K562 (cell line): ENCODE results near the gene SCLY. TPM values are rescaled to one million over a fixed set of nuclear protein-coding genes. Genes with fewer than 3 reads are reported as not detected.

Source experiments
- ATAC-seq: fragments of 200-7000 bp; cut with Tn5 transposase; 3 replicates; pipeline ENCODE4 v1.9.1; 2020; ENCODE audit warnings: moderate library complexity
- BruUV-seq: library from RNA; stranded (reverse); fragments of 400-500 nt; replicated peaks from 2 replicates; lab custom pipeline; 2021; lab: Mats Ljungman, UMichigan
- CTCF ChIA-PET: fragments of 300-600 bp; formaldehyde crosslinking; extraction: SDS; loops from one replicate; lab custom pipeline; 2021; ENCODE audit warnings: low intra/inter-chr PET ratio; lab: Yijun Ruan, JAX
- POLR2A ChIA-PET: fragments of 300-600, 350-650 bp; sonication (Branson Sonifier 250); formaldehyde crosslinking; extraction: SDS; loops from one replicate; lab custom pipeline; 2021; ENCODE audit warnings: antibody characterized with exemption, inconsistent platforms; lab: Yijun Ruan, JAX
- DNase-seq, 4 experiments: peaks; one replicate each; pipeline versions ENCODE4 v3.0.0 to v3.0.0-alpha.2; 2011 to 2018; ENCODE audit warnings: low spot score in 3 of 4, mixed read lengths in 3 of 4; ENCODE audit errors: extremely low read depth in 1 of 4
- FAIRE-seq: peaks from 2 replicates; lab custom pipeline; 2011; peaks lifted over from hg19 to GRCh38; lab: Jason Lieb, UNC
- H2AFZ ChIP-seq: 2 replicates; pipeline ENCODE4 v1.6.0; 2011; ENCODE audit warnings: low read depth, low read length, control low read depth, inconsistent platforms
- H3K27ac ChIP-seq: fragments of 200-600 bp; 3 replicates; pipeline ENCODE4 v1.8.0; 2011; ENCODE audit warnings: low read depth, mild to moderate bottlenecking, control low read depth, inconsistent platforms, low read length, moderate library complexity, mixed read lengths; ENCODE audit errors: extremely low read depth
- H3K27me3 ChIP-seq, 2 experiments: fragments of 300-600 bp in 1 of 2; 2 replicates in 1 of 2; 3 replicates in 1 of 2; pipeline versions ENCODE4 v1.6.0 to v1.8.0; 2011; ENCODE audit warnings: inconsistent platforms in 2 of 2, low read length in 2 of 2, mild to moderate bottlenecking in 1 of 2, mixed read lengths in 1 of 2, moderate library complexity in 1 of 2; ENCODE audit not compliant: control insufficient read depth in 2 of 2, insufficient read depth in 2 of 2
- H3K36me3 ChIP-seq: fragments of 300-600 bp; 3 replicates; pipeline ENCODE4 v1.8.0; 2011; ENCODE audit warnings: mild to moderate bottlenecking, low read length, inconsistent platforms; ENCODE audit not compliant: control insufficient read depth, insufficient read depth
- H3K4me1 ChIP-seq, 2 experiments: fragments of 200-600 bp in 1 of 2; replicated peaks in 1 of 2; 2 replicates in 1 of 2; 3 replicates in 1 of 2; pipeline versions ENCODE4 v1.5.1 to v1.8.0; 2011; ENCODE audit warnings: inconsistent platforms in 2 of 2, low read length in 2 of 2, mild to moderate bottlenecking in 1 of 2, mixed read lengths in 1 of 2, moderate library complexity in 1 of 2; ENCODE audit not compliant: control insufficient read depth in 2 of 2, insufficient read depth in 2 of 2
- H3K4me2 ChIP-seq: 2 replicates; pipeline ENCODE4 v1.6.1; 2011; ENCODE audit warnings: low read length, control low read depth, inconsistent platforms, mixed read lengths; ENCODE audit not compliant: insufficient read depth
- H3K4me3 ChIP-seq: fragments of 200-600 bp; sonication (generic), shearing (Covaris generic); 2 replicates; pipeline ENCODE4 v1.5.1; 2016; ENCODE audit warnings: control low read depth, inconsistent platforms
- H3K79me2 ChIP-seq: fragments of 200-600 bp; 3 replicates; pipeline ENCODE4 v1.8.0; 2011; ENCODE audit warnings: low read length, inconsistent platforms; ENCODE audit not compliant: control insufficient read depth, insufficient read depth
- H3K9ac ChIP-seq, 2 experiments: 2 replicates each; pipeline versions ENCODE4 v1.6.0 to v1.6.1; 2011; ENCODE audit warnings: low read depth in 2 of 2, low read length in 2 of 2, control low read depth in 1 of 2, inconsistent platforms in 1 of 2, mild to moderate bottlenecking in 1 of 2, mixed read lengths in 1 of 2; ENCODE audit not compliant: insufficient read depth in 1 of 2
- H3K9me1 ChIP-seq: one replicate; pipeline ENCODE4 v1.6.0; 2011; ENCODE audit warnings: inconsistent platforms, mild to moderate bottlenecking, low read length, moderate library complexity; ENCODE audit not compliant: control insufficient read depth, insufficient read depth
- H3K9me3 ChIP-seq: replicated peaks from 2 replicates; pipeline ENCODE4 v1.5.1; 2011; ENCODE audit warnings: low read depth, low read length, inconsistent platforms; ENCODE audit not compliant: control insufficient read depth, insufficient read depth
- H4K20me1 ChIP-seq: replicated peaks from 2 replicates; pipeline ENCODE4 v1.6.1; 2011; ENCODE audit warnings: low read length, inconsistent platforms, mixed read lengths; ENCODE audit not compliant: control insufficient read depth, insufficient read depth
- NR2C2 ChIP-seq, 2 experiments: fragments of 200-800 bp in 1 of 2; sonication (Bioruptor generic) in 1 of 2; sonication (generic) in 1 of 2; formaldehyde crosslinking in 1 of 2; IDR thresholded peaks; 2 replicates each; pipeline versions ENCODE4 v1.6.1 to v1.8.0; 2016 to 2022; ENCODE audit warnings: mild to moderate bottlenecking in 1 of 2, missing compliant biosample characterization in 1 of 2, missing genetic modification characterization in 1 of 2, missing genetic modification reagents in 1 of 2
- RFX7 ChIP-seq: fragments of 250-450 bp; sonication (Bioruptor Pico); IDR thresholded peaks from 2 replicates; pipeline ENCODE4 v1.5.1; 2021; ENCODE audit warnings: mild to moderate bottlenecking
- TOE1 ChIP-seq, 2 experiments: fragments of 450-650 bp in 1 of 2; sonication (generic) in 1 of 2; formaldehyde crosslinking in 1 of 2; IDR thresholded peaks; 2 replicates each; pipeline versions ENCODE4 v1.7.1 to v1.8.0; 2016 to 2022; ENCODE audit warnings: borderline replicate concordance in 2 of 2, mild to moderate bottlenecking in 2 of 2, antibody characterized with exemption in 1 of 2, inconsistent platforms in 1 of 2, low read depth in 1 of 2, missing genetic modification reagents in 1 of 2, moderate library complexity in 1 of 2
- WGBS: fragments of 100-300 bp; shearing (Covaris generic); methylation state at CpG from one replicate; pipeline ENCODE4 v1.1.6; 2016; ENCODE audit warnings: low coverage, mixed read lengths; ENCODE audit not compliant: insufficient coverage; ENCODE audit errors: missing lambda C conversion rate; 5-methylcytosine and 5-hydroxymethylcytosine counted together
- in situ Hi-C: fragments of 300-500 bp; cut with MboI; formaldehyde crosslinking; loops from 4 replicates; pipeline ENCODE4 v1.15.0; 2018; ENCODE audit warnings: inconsistent platforms, mixed read lengths
- intact Hi-C: fragments of 100-400 bp; cut with micrococcal nuclease; formaldehyde crosslinking; loops from 2 replicates; pipeline ENCODE4 v1.14.2; 2022
- polyA plus RNA-seq, 8 experiments: library from polyadenylated mRNA; depleted of rRNA in 4 of 8; stranded (reverse) in 5 of 8; unstranded in 3 of 8; fragments of >200 nt; fragmentation: Nextera tagmentation in 2 of 8; fragmentation: Illumina TruSeq in 1 of 8; extraction: Ambion mirVana in 2 of 8; extraction: Trizol in 1 of 8; gene quantifications; 2 replicates each; pipeline versions ENCODE4 v1.2.1 to v1.2.3, GENCODE V29; 2011 to 2014; ENCODE audit warnings: inconsistent platforms in 1 of 8, missing spikeins in 1 of 8
- total RNA-seq, 7 experiments: library from RNA; depleted of rRNA in 6 of 7; stranded (reverse); fragments of >200 nt in 6 of 7; fragmentation: Illumina TruSeq in 2 of 7; extraction: Trizol in 2 of 7; gene quantifications; 2 replicates each; pipeline versions ENCODE4 v1.2.1 to v1.2.3, GENCODE V29; 2011 to 2021; ENCODE audit warnings: low replicate concordance in 1 of 7

SCLY gene
- total and polyA plus RNA-seq, 9 of the 15 experiments (the other 6 are each of a cell fraction or from before 2014, with no cell fraction given) = 2.6 to 32.2 (median 21.1) TPM

DNA sequence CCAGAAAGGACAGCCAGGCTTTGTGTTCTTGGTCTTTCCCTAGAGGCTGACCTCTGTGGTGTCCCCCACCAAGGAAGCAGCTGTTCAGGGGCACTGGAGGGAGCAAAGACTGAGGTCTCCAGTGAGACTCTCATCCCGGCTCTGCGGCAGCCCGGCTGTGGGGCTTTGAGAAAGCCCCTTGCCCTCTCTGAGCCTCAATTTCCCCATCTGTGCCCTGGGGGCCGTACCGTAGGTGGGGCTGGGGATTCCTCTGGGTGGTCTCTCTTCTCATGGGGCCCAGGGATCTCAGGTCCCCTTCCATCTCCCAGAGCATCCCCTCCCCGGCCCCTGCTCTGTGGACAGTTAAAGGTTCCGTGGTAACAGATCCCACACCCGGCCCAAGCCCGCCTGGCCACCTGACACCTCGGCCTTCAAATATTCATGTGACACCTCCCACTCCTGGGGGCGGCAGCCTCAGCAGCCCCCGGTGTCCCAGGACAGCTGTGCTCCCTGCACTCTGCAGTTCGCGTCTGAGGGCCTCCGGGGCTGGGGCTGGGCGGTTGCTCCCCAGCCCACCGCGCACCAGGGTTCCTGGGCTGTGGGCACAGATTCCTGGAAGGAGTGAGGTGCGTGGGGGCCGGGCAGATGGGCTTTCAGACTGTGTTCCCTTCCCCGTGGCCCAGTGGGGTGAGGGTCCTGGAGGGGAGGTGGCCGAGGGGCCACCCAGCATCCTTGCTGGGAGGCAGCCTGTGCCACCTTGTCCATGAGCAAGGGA, 62.6 kb downstream of the SCLY start:
- H3K36me3 ChIP-seq = no peaks in the 10 kb centered on the region
- H3K9me1 ChIP-seq = no peaks in the 10 kb centered on the region
- H3K27ac ChIP-seq = no peak overlapping the region
- FAIRE-seq (no peak), ATAC-seq (no peak), DNase-seq (no peak)
- no peak for TF ChIP-seq TOE1 (IDR thresholded peaks at IDR 0.05; ENCODE audit: borderline replicate concordance)
- no peak for TF ChIP-seq TOE1 (CRISPR knock-in tag; IDR thresholded peaks at IDR 0.05; ENCODE audit: borderline replicate concordance, low read depth)
- TF ChIP-seq RFX7 (CRISPR knock-in tag) = no peak
- TF ChIP-seq NR2C2 (CRISPR knock-in tag; IDR thresholded peaks at IDR 0.05) = no peak
- TF ChIP-seq NR2C2 (tag; IDR thresholded peaks at IDR 0.05) = no peak
- no peak overlapping the region for H3K4me3 ChIP-seq
- H3K4me2 ChIP-seq = no peak overlapping the region
- H2AFZ ChIP-seq = no peak overlapping the region
- BruUV-seq = no TSS peak
- 0% methylated on average over 1 of the region's 22 CpGs for WGBS
- no peaks in the 10 kb centered on the region for H3K79me2 ChIP-seq
- H3K9me3 ChIP-seq = 0 out of 2 replicates have a peak, but pooled peaks cover 2% of the 10 kb centered on the region
- peaks cover 0 to 46% of the 10 kb centered on the region in 2 experiments; a peak in 3 of 5 replicates for H3K4me1 ChIP-seq
- intact Hi-C loops = no loop called here
- no peak overlapping the region for H3K9ac ChIP-seq
- no peaks in the 10 kb centered on the region for H4K20me1 ChIP-seq
- peaks cover 5 to 41% of the 10 kb centered on the region in 2 experiments; a peak in 4 of 5 replicates for H3K27me3 ChIP-seq
- in situ Hi-C loops = no loop called here
- ChIA-PET POLR2A (no interaction called here), CTCF (interaction anchor here (0.7 kb wide), 1 partner anchor 268 kb away, joined by 4 read pairs; no protein-coding TSS in a partner anchor)
